SU-DHL-6 (cell line): ENCODE results near the gene SLC12A5.

ENCODE experiments used
- EZH2phosphoT487 ChIP-seq: fragments of 200-600 bp; sonication (generic), shearing (Covaris generic); conservative IDR thresholded peaks from 2 replicates; pipeline ENCODE4 v1.6.1; 2018; ENCODE audit warnings: mild to moderate bottlenecking, antibody characterized with exemption, low read length, moderate library complexity, mixed read lengths
- TF ChIP-seq, protein P1 (sequence below): fragments of 200-600 bp; sonication (generic); IDR thresholded peaks from one replicate; pipeline ENCODE4 v1.5.1; 2017; ENCODE audit warnings: antibody characterized with exemption, mild to moderate bottlenecking, low read length, moderate library complexity; ENCODE audit not compliant: insufficient read depth, poor library complexity, severe bottlenecking

GRCh38 chr20:46023148-46023484 is 5.9 kb upstream of the SLC12A5 start:
- TF ChIP-seq, protein P1, sequence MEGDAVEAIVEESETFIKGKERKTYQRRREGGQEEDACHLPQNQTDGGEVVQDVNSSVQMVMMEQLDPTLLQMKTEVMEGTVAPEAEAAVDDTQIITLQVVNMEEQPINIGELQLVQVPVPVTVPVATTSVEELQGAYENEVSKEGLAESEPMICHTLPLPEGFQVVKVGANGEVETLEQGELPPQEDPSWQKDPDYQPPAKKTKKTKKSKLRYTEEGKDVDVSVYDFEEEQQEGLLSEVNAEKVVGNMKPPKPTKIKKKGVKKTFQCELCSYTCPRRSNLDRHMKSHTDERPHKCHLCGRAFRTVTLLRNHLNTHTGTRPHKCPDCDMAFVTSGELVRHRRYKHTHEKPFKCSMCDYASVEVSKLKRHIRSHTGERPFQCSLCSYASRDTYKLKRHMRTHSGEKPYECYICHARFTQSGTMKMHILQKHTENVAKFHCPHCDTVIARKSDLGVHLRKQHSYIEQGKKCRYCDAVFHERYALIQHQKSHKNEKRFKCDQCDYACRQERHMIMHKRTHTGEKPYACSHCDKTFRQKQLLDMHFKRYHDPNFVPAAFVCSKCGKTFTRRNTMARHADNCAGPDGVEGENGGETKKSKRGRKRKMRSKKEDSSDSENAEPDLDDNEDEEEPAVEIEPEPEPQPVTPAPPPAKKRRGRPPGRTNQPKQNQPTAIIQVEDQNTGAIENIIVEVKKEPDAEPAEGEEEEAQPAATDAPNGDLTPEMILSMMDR = no peak
- no peak for TF ChIP-seq EZH2phosphoT487
